GM19452 (cell line): ENCODE data around the gene EMC1.
"Not testable (repeated sequence)": the region's sequence is repeated elsewhere in the genome, so short reads cannot be mapped to it uniquely, and the experiment has no call there.

Experiments used
- ATAC-seq: cut with Tn5 transposase; IDR thresholded peaks from one replicate; pipeline ENCODE4 v1.9.1; 2021; ENCODE audit not compliant: unreplicated experiment

EMC1 gene

GRCh38 chr1:19219451-19219850 is 31.9 kb downstream of the EMC1 start:
- ATAC-seq = no peak

- not testable (repeated sequence) for ATAC-seq
These were observed 34.7 kb downstream of the EMC1 start for GRCh38 chr1:19216585-19216984.

DNA sequence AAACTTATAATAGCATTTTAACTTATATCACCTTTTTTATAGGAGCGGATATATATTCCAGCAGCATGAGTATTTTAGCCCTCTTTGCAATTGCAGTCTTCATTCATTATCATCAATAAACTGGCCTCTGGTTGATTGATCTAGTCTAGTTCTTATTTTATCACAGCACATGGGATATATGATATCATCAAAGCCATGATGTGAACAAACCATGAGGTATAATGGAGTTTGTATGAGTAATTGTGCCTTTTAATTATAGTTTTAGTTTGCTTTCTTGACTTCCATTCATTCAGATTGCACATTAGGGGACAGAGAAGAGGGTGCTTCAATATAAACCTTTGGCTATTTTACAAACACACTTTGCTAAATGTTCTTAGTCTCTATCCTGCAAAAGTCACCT is 37.7 kb downstream of the EMC1 start:
- ATAC-seq = no peak

GRCh38 chr1:19212167-19212566 is 39.2 kb downstream of the EMC1 start:
- no peak for ATAC-seq

DNA sequence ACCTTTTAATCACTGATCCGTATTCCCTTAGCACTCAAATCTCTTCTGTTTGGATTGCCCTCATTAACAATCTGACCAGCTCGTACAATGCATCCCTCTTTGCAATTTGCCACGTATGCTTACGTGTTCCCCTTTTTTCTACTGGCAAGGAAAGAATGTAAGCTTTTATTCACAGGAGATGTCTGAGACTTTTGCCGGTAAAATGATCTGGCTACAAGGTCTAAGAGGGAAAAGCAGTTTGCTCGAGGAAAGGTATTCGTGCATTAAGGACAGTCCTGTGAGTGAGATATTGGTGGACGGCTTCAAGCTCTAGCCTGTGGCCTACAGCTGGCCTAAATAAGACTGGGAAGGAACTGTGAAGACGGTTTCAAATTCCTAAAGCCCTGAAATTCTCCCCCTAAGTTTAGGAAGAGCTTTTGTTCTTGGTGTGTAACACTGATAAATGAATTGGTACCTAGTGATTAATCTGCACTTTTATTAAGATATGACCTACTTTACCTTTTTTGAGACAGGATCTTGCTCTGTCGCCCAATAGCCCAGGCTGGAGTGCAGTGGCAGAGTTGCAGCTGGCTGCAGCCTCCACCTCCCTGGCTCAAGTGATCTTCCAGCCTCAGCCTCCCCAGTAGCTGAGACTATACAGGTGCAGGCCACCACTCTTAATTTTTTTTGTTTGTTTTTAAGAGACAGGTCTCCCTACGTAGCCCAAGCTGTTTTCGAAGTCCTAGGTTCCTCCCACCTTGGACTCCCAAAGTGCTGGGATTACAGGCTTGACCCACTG is 40.4 kb downstream of the EMC1 start:
- no peak for ATAC-seq

DNA sequence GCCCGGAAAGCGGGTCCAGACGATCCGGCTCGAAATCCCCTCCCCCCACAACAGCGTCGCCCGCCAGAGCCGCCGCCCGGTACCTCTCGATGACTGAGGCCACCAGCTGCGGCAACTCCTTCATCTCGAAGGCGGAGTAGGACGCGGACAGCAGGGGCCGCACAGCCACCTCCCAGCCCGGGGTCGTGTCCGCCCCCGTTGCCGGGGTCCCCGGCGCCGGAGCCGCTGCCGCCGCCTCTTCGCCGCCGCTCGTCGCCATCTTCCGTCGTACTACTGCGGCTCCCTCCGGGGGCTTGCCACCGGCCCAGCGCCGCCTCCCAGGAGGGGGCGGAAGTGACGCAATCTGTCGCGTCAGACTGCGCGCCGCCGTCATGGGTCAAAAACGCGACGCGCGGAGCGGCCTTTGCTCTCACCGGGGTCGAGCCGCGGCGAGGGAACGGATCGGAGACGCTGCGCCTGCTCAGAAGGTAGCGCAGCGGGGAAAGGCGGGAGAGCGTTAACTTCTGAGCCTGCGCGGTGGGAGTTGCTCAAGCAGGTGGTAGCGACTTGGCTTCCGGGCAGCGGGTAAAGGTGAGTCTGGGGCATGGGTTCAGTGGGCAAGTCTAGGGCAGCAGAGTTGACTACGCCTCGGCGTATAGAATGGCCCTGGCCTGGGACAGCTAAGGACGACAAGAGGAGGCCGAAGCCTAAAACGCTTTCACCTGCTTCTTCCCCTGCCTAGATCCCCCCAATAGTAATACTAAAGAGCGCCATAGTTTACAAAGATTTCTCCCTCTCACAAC is 41.1 kb downstream of the EMC1 start, which contains the start of gene UBR4:
TSS of gene UBR4 (minus strand) at position 277 of the 782 bp plus-strand sequence. CDS start at position 259, 18 bp downstream.
- peak; percentile 80 for ATAC-seq

DNA sequence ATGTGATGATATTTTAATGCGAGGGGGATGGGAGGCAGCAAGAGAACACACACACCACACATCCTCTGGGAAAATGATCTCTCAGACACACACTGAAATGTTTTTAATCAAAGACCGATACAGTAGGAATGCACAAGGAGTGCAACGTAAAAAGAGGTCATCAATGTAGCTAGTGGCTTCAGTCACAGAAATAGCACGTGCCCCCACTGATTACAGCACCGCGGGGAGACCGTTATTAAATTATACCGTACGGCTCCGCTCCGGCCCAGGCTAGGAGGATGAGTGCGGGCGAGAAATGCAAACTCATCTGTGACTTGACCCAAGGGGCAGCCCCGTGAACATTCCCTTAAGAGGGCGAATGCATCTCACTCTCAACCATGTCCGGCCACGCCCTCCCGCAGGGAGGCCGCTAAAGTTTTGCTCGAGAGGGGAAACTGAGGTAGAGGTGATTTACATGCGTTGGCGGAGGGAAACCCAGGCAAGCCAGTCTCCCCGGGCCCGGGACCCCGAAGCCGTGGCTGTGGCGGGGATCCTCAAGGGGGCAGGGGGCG is 41.8 kb downstream of the EMC1 start:
- ATAC-seq = peak; percentile 38

DNA sequence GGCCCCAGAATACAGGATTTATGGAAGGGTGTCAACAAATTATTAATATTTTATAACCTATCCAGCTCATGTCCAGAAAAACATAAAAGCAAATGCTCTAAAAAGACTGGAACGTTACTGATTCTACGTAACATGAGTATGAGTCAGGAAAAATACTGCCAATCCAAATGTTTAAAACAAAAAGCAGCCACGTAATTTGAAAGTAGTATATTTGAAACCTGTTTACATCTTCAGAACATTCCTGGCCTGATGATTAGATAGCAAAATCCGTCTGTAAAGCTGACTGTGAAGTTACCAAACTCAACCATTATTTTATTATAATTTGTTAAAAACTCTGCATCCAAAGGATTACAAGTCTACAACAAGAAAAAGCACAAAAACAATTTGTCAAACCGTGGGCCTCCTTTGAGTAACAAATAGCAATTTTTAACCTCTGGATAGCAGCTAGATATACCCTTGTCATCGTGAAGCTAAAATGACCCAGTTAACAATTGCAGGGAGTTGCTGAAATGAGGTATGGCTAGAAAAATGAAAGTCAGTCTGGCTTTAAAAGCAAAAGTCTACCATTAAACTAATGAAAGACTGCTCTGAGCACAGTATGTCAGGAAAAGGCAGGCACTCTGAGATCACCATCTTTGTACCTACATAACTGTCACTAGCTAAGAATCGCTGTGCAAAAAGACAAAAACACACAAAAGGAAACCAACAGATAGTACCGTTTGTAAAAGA is 42.5 kb downstream of the EMC1 start:
- ATAC-seq = no peak

DNA sequence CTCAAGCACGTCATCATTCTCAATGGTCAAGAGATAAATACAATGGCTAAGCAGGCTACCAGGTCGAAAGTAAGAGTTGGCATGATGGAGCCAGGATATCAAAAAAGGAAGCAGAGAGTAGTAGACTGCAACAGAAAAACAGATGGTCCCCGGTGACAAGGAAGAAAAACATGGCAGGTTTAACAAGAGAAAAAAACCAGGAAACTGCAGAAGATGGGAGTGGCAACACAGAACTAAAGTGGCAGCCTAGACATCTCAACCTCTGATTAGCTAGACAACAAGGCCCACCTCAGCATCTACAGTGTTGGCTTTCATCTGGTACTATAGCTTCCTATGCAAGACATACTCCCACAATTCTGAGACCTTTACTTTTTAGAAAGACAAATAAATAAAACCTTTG is 44.4 kb downstream of the EMC1 start:
- ATAC-seq = no peak

DNA sequence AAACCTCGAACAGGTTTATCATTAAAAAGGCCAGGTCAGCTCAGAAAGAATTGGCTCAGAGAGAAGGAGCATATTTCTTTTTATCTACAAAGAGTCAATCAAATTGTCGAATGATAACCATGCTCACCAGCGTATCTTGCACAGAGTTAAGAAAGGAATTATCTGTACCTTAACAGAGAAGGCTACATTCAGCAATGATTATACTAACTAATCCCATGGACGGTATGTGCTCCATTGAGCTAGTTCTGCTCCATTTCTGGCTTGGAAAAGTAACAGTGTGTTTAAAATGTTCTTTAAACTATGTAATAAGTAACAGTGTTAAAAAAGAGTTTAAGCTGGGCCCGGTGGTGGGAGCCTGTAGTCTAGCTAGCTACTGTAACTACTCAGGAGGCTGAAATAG is 45.5 kb downstream of the EMC1 start:
- ATAC-seq = no peak

- no peak for ATAC-seq
These were observed 45.9 kb downstream of the EMC1 start for GRCh38 chr1:19205403-19205802.

DNA sequence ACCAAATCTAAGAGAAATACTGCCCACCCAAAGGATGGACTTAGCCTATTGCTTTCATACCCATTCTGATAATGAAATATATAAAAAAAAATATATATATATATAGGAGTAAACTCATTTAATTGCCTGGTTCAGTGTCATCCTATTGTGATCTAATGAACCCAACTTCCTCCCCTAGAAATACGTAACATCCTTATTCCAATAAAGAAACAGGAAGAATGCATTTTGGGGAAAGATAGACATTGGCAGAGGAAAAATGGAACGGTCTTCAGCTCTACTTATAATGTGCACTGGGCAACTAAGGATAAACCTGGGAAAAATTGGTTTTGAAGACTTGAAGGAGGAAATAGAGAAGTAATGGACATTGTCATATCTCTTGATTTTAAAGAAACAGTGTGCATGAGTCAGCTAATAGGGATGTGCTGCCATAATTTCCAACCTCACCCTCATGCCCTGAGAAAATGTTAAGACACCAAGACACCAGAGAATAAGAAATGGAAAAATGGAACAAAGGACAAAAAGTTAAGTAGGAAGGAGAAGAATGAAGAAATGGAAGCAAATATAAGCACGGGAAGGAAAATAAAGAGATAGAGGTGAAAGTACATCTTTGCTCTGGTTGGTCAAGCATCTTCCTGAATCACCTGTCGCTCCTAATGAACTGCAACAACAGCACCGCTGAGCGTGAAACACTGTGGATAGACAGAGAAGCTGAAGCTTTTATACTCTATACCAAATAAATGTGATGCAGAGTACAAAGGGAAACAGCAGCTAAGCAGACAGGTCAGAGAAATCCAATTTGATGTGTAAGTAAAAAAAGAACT is 46.7 kb downstream of the EMC1 start:
- no peak for ATAC-seq

DNA sequence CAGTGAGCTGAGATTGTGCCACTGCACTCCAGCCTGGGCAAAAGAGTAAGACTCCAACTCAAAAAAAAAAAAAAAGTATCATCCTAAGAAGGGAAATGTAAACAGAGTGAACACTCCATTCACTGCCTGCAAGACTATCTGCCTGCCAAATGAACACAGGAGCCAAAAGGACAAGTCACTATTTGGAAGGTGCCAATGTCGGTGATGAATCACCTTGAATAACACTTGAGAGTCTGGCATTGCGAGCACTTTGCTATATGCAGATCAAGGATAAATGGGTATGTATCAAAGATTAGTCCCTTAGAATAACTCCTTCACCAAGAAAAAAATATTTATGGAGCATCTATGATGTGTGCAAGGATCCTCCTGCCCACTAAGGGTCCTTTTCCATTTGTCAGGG is 47.9 kb downstream of the EMC1 start:
- no peak for ATAC-seq

DNA sequence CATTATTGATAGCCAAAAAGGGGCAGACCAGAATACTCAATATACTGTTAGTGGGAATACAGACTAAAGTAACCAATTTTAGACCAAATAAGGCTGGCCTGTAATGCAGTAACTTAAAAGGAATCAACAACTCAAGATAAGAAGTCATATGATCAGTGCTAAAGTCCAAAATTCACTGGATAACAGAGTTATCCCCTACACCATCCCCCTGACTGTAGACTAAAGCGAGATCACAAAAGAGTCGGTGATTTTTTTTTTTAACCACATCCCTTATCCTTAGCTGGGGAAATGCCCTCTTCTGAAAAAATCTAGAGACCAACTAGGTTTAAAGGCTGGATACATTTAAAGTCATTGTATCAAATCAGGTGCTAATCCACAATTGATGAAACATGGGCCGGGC is 48.9 kb downstream of the EMC1 start:
- ATAC-seq = no peak

- no peak for ATAC-seq
These were observed 51.2 kb downstream of the EMC1 start for GRCh38 chr1:19199969-19200604.

DNA sequence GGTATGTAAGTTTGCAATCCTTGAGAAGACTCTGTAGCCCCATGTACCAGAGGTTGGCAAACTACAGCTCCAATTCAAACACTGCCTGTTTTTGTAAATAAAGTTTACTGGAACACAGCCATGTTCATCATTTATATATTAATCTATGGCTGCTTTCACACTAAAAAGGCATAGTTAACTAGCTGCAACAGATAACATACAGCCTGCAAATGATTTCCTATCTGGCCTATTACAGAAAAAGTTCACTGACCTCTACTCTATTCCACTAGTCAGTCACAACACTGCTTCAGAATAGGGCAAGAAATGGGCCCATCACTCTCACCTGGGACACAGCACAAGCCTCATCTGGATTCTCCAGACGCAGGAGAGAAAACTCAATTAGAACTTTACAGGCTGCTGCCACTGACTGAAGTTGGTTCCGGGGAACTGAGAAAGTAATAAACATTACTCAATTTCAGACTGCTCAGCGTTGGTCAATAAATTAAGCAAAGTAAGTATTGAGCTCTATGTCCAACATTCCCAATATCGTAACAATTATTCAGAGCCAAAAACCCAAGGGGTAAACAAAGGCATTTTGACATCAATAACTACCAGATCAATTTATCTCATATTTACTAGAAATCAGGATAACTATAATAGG is 51.9 kb downstream of the EMC1 start:
- ATAC-seq = no peak

- no peak for ATAC-seq
These were observed 52.5 kb downstream of the EMC1 start for GRCh38 chr1:19198820-19199219.

GRCh38 chr1:19197845-19198244 is 53.5 kb downstream of the EMC1 start:
- ATAC-seq = no peak

- ATAC-seq = no peak
These were observed 55.0 kb downstream of the EMC1 start for GRCh38 chr1:19196331-19196730.

DNA sequence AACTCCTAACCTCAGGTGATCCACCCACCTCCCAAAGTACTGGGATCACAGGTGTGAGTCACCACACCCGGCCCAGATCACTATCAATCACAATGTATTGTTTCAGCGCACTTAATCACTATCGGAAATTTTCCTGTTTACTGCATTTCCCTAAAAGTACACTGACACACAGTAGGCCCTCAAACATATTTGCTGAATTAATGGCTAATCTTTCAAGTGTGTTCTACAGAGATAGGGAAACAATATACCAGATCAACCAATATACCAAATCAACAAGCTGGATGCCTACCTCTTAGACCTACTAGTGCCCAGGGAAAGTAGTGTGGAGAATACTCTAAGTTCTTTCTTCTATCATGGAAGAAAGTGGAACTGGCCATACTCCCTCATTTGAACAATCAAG is 58.3 kb downstream of the EMC1 start:
- ATAC-seq = no peak
